ENCODE data around the gene TRIM49D1.
"Not testable (repeated sequence)": the region's sequence is repeated elsewhere in the genome, so short reads cannot be mapped to it uniquely, and the experiment has no call there.

- not testable (repeated sequence) for TF ChIP-seq CTCF (conservative IDR thresholded peaks at IDR 0.05); ZFX (IDR thresholded peaks at IDR 0.05)
Observed at GRCh38 chr11:89865223-89865622, 56.8 kb downstream of the TRIM49D1 start.

All from C4-2B (cell line).